Adrenal gland (tissue), 5 donors: Measurements from ENCODE around the gene SUZ12.

Source experiments
- POLR2A ChIP-seq, 2 donors: fragments of 450-650 bp; IDR thresholded peaks; one replicate each; pipeline ENCODE4 v1.6.1; 2017; ENCODE audit warnings: antibody characterized with exemption in 2 of 2, mild to moderate bottlenecking in 2 of 2, moderate library complexity in 1 of 2
- TF ChIP-seq, protein P1 (sequence below), 6 experiments: fragments of 450-650 bp in 4 of 6; fragments of 200-600 bp in 2 of 6; sonication (generic) in 1 of 6; IDR thresholded peaks; 1 replicate in 5 of 6; 2 replicates in 1 of 6; pipeline versions ENCODE4 v1.5.1 to v1.8.0; 2016 to 2021; ENCODE audit warnings: antibody characterized with exemption in 6 of 6, mild to moderate bottlenecking in 2 of 6, moderate library complexity in 1 of 6
- donor health status: DM: no; HTN: no; CAD: no.

- TF ChIP-seq, protein P1, sequence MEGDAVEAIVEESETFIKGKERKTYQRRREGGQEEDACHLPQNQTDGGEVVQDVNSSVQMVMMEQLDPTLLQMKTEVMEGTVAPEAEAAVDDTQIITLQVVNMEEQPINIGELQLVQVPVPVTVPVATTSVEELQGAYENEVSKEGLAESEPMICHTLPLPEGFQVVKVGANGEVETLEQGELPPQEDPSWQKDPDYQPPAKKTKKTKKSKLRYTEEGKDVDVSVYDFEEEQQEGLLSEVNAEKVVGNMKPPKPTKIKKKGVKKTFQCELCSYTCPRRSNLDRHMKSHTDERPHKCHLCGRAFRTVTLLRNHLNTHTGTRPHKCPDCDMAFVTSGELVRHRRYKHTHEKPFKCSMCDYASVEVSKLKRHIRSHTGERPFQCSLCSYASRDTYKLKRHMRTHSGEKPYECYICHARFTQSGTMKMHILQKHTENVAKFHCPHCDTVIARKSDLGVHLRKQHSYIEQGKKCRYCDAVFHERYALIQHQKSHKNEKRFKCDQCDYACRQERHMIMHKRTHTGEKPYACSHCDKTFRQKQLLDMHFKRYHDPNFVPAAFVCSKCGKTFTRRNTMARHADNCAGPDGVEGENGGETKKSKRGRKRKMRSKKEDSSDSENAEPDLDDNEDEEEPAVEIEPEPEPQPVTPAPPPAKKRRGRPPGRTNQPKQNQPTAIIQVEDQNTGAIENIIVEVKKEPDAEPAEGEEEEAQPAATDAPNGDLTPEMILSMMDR (IDR thresholded peaks at IDR 0.05), result no peak
- TF ChIP-seq POLR2A (IDR thresholded peaks at IDR 0.05), result no peak
These were observed 10.6 kb upstream of the SUZ12 start for GRCh38 chr17:31926100-31926729.
